GM18507 (cell line): ENCODE data around the gene CYP4A22.
"Not testable (repeated sequence)": the region's sequence is repeated elsewhere in the genome, so short reads cannot be mapped to it uniquely, and the experiment has no call there.

Experiments used
- DNase-seq: peaks from one replicate; pipeline ENCODE4 v3.0.0; 2011; ENCODE audit warnings: low read depth; ENCODE audit not compliant: insufficient read length; ENCODE audit errors: extremely low spot score
- FAIRE-seq: peaks from 2 replicates; lab custom pipeline; 2011; peaks lifted over from hg19 to GRCh38; lab: Jason Lieb, UNC

Gene CYP4A22

DNA sequence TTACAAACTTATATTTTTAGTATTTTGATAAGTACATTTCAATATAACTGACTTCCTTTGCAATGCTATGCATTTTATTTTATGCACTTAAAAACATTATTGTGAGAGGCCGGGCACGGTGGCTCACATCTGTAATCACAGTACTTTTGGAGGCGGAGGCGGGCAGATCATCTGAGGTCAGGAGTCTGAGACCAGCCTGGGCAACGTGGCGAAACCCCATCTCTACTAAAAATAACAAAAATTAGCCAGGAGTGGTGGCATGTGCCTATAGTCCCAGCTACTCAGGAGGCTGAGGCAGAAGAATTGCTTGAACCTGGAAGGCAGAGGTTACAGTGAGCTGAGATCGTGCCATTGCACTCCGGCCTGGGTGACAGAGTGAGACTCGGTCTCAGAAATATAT lies 58.7 kb downstream of the CYP4A22 start:
- not testable (repeated sequence) for FAIRE-seq, DNase-seq

DNA sequence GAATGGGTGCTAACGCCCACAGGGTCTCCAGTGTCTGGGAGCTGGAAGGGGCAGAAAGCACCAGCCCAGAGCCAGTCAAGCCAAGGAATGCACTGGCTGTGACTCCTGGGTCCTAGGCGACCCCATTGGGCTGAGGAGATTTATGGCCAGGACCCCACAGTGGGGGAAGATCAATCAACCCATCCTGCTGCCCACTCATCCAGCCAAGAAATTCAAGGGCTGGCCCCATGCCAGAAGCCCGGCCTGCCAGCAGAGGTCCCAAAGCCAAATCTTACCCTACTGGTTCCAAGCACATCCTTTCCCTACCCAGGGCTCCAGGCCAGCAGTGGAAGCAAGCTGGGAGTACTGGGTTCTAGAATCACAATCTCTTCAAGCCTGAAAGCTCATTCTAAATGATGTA lies 59.4 kb downstream of the CYP4A22 start:
- FAIRE-seq = no peak
- no peak for DNase-seq

DNA sequence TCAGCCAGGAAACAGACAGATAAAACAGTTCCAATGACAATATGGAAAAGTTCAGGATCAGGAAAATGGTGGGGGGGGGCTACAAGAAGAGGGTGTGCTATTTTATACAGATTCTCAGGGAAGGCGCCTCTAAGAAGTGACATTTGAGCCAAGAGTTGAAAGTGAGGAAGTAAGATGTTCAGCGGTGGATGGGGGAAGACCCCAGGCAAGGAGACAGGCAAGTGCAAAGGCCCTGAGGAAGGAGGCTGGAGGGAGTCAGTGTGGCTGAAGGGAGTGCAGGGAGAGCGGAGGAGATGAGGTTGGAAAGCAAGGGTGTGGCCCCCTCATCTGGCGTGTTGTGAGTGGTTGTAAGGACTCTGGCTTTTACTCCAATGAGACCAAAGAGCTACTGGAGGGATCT lies 61.0 kb downstream of the CYP4A22 start:
- FAIRE-seq (no peak), DNase-seq (no peak)
